GM12878 (cell line): ENCODE results near the gene LASP1. TPM values are rescaled to one million over a fixed set of nuclear protein-coding genes. Genes with fewer than 3 reads are reported as not detected.

Source experiments
- IKZF2 ChIP-seq, 2 experiments: fragments of 450-650 bp; IDR thresholded peaks; 2 replicates each; pipeline ENCODE4 v1.6.1; 2017; ENCODE audit warnings: mild to moderate bottlenecking in 2 of 2, moderate library complexity in 2 of 2
- MEF2A ChIP-seq: IDR thresholded peaks from 2 replicates; pipeline ENCODE4 v1.6.1; 2011; ENCODE audit warnings: low read depth, mild to moderate bottlenecking, low read length, moderate library complexity; ENCODE audit not compliant: insufficient read depth
- RAD51 ChIP-seq: fragments of 450-650 bp; IDR thresholded peaks from 2 replicates; pipeline ENCODE4 v1.6.1; 2016; ENCODE audit warnings: moderate library complexity, mild to moderate bottlenecking, inconsistent platforms
- SMARCA5 ChIP-seq: fragments of 450-650 bp; IDR thresholded peaks from 2 replicates; pipeline ENCODE4 v1.6.1; 2017; ENCODE audit warnings: mild to moderate bottlenecking
- TCF3 ChIP-seq: IDR thresholded peaks from 2 replicates; pipeline ENCODE4 v1.6.1; 2012; ENCODE audit warnings: low read depth, mild to moderate bottlenecking, low read length, borderline replicate concordance; ENCODE audit not compliant: insufficient read depth
- YY1 ChIP-seq: IDR thresholded peaks from 2 replicates; pipeline ENCODE4 v1.6.1; 2011; ENCODE audit warnings: low read depth, mild to moderate bottlenecking, low read length
- polyA plus RNA-seq, 11 experiments: library from polyadenylated mRNA; depleted of rRNA in 4 of 11; unstranded in 6 of 11; stranded (reverse) in 5 of 11; fragments of >200 nt; fragmentation: Nextera tagmentation in 4 of 11; fragmentation: Illumina TruSeq in 1 of 11; extraction: Ambion mirVana in 4 of 11; extraction: Trizol in 1 of 11; gene quantifications; 1 replicate in 1 of 11; 2 replicates in 10 of 11; pipeline versions ENCODE4 v1.2.1 to v1.2.3, GENCODE V29; 2011 to 2016; ENCODE audit warnings: inconsistent platforms in 2 of 11, missing spikeins in 2 of 11, low read depth in 1 of 11
- total RNA-seq, 4 experiments: library from RNA; depleted of rRNA in 3 of 4; stranded (reverse); fragments of >200 nt in 3 of 4; fragmentation: Illumina TruSeq in 1 of 4; extraction: Trizol in 1 of 4; gene quantifications; 2 replicates each; pipeline versions ENCODE4 v1.2.1 to v1.2.3, GENCODE V29; 2013 to 2021
- TF ChIP-seq, protein P1 (sequence below): IDR thresholded peaks from 2 replicates; pipeline ENCODE4 v1.6.1; 2012; ENCODE audit warnings: improper control_type of control experiment, low read depth, low read length; ENCODE audit not compliant: insufficient replicate concordance
- TF ChIP-seq, protein P2 (sequence below): fragments of 450-650 bp; IDR thresholded peaks from 2 replicates; pipeline ENCODE4 v1.6.1; 2016; ENCODE audit warnings: mild to moderate bottlenecking

LASP1 gene
- total and polyA plus RNA-seq, 10 of the 15 experiments (the other 5 are each of a cell fraction or from before 2014, with no cell fraction given) = 21.0 to 114 (median 59.3) TPM

DNA sequence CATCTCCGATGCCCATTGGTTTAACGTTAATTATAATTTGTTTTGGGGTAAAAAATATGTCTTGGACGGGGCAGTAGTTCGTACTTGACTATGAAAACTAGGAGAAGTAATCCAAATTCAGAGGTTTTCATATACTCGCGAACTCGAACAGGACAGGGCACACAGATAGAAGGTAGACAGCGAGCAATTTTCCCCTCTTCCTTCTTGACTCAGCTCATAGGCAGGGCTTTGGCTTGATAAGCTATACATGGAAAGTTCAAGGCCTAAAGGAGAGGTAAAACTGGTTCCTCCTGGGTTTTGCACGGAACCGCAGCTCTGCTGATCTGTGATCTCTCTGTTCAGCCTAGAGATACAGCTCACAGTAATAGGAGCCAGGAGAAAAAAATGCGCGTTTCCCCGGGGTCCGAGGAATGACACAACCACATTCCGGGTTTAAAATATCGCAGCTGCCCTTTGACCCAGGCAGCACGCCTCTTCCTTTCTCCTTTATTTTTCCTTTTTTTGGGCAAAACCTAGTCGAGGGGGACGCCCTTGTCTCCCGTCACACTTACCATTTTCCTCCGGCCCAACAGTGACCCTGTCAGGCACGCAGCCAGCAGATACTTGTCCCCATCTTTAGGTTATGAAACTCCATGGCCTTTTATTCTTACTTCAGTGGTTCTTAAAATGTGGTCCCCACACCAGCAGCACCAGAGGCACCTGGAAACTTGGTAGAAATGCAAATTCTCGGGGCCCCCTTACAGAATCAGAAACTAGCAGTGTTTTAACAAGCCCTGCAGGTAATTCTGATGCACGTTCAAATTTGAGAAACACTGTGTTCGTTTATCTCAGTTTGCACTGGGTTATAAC, 1.7 kb upstream of the LASP1 start (continued):
- TF ChIP-seq IKZF2 (IDR thresholded peaks at IDR 0.05) (peak in 1 of 2 experiments; percentile 2; a peak in 1 of 4 replicates), SMARCA5 (peak; percentile 66; the same call in 1 of the 2 replicates), TCF3 (peak; percentile 28; the same call in 1 of the 2 replicates), RAD51 (0 out of 2 replicates have a peak, but pooled peaks have one; percentile 7), YY1 (no peak), MEF2A (0 out of 2 replicates have a peak, but pooled peaks have one; percentile 16)
- TF ChIP-seq, protein P1, sequence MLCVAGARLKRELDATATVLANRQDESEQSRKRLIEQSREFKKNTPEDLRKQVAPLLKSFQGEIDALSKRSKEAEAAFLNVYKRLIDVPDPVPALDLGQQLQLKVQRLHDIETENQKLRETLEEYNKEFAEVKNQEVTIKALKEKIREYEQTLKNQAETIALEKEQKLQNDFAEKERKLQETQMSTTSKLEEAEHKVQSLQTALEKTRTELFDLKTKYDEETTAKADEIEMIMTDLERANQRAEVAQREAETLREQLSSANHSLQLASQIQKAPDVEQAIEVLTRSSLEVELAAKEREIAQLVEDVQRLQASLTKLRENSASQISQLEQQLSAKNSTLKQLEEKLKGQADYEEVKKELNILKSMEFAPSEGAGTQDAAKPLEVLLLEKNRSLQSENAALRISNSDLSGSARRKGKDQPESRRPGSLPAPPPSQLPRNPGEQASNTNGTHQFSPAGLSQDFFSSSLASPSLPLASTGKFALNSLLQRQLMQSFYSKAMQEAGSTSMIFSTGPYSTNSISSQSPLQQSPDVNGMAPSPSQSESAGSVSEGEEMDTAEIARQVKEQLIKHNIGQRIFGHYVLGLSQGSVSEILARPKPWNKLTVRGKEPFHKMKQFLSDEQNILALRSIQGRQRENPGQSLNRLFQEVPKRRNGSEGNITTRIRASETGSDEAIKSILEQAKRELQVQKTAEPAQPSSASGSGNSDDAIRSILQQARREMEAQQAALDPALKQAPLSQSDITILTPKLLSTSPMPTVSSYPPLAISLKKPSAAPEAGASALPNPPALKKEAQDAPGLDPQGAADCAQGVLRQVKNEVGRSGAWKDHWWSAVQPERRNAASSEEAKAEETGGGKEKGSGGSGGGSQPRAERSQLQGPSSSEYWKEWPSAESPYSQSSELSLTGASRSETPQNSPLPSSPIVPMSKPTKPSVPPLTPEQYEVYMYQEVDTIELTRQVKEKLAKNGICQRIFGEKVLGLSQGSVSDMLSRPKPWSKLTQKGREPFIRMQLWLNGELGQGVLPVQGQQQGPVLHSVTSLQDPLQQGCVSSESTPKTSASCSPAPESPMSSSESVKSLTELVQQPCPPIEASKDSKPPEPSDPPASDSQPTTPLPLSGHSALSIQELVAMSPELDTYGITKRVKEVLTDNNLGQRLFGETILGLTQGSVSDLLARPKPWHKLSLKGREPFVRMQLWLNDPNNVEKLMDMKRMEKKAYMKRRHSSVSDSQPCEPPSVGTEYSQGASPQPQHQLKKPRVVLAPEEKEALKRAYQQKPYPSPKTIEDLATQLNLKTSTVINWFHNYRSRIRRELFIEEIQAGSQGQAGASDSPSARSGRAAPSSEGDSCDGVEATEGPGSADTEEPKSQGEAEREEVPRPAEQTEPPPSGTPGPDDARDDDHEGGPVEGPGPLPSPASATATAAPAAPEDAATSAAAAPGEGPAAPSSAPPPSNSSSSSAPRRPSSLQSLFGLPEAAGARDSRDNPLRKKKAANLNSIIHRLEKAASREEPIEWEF = peak; percentile 48
- TF ChIP-seq, protein P2, sequence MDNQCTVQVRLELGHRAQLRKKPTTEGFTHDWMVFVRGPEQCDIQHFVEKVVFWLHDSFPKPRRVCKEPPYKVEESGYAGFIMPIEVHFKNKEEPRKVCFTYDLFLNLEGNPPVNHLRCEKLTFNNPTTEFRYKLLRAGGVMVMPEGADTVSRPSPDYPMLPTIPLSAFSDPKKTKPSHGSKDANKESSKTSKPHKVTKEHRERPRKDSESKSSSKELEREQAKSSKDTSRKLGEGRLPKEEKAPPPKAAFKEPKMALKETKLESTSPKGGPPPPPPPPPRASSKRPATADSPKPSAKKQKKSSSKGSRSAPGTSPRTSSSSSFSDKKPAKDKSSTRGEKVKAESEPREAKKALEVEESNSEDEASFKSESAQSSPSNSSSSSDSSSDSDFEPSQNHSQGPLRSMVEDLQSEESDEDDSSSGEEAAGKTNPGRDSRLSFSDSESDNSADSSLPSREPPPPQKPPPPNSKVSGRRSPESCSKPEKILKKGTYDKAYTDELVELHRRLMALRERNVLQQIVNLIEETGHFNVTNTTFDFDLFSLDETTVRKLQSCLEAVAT = peak; percentile 61
